Epithelial cell of esophagus (primary cell): ENCODE results near the gene PNP.
"Not testable (repeated sequence)": the region's sequence is repeated elsewhere in the genome, so short reads cannot be mapped to it uniquely, and the experiment has no call there.

Experiments
- DNase-seq: peaks from one replicate; pipeline ENCODE4 v3.0.0; 2010; ENCODE audit warnings: low read depth
- H3K4me3 ChIP-seq: 2 replicates; pipeline ENCODE4 v1.5.1; 2011; ENCODE audit warnings: mild to moderate bottlenecking, low read length, control low read depth
- TF ChIP-seq, protein P1 (sequence below): IDR thresholded peaks from 2 replicates; pipeline ENCODE4 v1.5.1; 2011; ENCODE audit warnings: low read depth, mild to moderate bottlenecking, low read length, control low read depth, inconsistent platforms; ENCODE audit not compliant: insufficient read depth; ENCODE audit errors: missing control alignments

PNP gene

GRCh38 chr14:20438664-20439063 lies 30.5 kb upstream of the PNP start:
- no peak overlapping the region for H3K4me3 ChIP-seq
- TF ChIP-seq, protein P1, sequence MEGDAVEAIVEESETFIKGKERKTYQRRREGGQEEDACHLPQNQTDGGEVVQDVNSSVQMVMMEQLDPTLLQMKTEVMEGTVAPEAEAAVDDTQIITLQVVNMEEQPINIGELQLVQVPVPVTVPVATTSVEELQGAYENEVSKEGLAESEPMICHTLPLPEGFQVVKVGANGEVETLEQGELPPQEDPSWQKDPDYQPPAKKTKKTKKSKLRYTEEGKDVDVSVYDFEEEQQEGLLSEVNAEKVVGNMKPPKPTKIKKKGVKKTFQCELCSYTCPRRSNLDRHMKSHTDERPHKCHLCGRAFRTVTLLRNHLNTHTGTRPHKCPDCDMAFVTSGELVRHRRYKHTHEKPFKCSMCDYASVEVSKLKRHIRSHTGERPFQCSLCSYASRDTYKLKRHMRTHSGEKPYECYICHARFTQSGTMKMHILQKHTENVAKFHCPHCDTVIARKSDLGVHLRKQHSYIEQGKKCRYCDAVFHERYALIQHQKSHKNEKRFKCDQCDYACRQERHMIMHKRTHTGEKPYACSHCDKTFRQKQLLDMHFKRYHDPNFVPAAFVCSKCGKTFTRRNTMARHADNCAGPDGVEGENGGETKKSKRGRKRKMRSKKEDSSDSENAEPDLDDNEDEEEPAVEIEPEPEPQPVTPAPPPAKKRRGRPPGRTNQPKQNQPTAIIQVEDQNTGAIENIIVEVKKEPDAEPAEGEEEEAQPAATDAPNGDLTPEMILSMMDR: no peak
- no peak for DNase-seq

DNA sequence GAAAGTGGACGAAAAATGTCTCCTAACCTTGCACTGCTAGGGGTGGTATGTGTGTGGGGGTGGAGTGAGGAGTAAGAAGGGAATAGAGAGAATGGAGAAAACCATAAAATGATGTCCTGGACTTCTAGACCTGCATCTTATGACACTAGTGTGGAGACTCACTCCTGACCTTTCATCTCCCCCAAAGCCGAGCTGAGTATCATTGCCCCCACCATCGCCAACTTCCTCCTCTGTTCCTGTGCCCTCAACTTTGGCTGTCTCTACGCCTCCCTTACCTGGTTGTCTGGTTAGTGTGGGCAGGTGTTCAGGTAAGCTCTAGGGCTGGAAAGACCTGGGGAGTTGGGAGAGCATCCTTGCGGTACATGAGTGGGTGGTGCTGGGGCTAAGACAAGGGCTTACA lies 28.7 kb upstream of the PNP start:
- TF ChIP-seq, protein P1: no peak
- no peak overlapping the region for H3K4me3 ChIP-seq
- no peak for DNase-seq

DNA sequence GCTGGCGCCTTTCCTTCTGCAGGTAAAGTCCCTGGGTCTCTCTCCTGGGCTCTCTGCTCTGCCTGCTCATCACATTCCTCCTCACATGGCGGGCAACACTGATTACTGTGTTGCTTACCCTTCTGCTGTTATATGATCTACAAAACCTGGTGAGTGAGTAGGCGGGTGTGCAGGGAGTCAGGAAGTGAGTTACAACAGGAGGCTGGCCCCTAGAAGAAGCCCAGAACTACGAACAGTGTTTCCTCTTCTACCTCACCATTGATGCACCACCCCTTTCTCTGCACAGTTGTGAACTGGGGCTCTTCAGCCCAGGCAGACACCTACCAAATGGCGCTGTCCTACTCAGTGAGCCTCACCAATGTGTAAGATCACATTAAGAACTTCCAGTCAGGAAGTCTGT lies 28.3 kb upstream of the PNP start:
- no peak for DNase-seq
- TF ChIP-seq, protein P1: no peak
- no peak overlapping the region for H3K4me3 ChIP-seq

DNA sequence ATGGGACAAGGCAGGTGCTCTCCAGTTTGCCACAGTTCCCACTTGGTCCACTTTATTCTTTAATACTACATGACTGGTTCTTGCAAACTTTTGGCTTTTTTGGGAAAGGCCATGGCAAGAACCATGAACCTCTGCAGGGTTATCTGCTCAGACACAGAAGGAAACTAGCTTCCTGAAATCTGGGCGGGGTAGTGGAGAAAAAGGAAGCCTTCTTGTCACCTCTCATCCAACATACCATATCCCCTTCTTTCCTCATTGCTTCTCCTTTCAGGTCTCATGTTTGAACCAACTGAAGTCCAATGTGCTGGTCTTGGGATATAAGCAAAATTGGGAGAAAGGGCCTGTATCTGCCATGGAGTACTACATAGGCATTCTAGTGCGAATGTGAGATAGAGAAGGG lies 27.7 kb upstream of the PNP start:
- no peak for DNase-seq
- H3K4me3 ChIP-seq: no peak overlapping the region
- TF ChIP-seq, protein P1: no peak

DNA sequence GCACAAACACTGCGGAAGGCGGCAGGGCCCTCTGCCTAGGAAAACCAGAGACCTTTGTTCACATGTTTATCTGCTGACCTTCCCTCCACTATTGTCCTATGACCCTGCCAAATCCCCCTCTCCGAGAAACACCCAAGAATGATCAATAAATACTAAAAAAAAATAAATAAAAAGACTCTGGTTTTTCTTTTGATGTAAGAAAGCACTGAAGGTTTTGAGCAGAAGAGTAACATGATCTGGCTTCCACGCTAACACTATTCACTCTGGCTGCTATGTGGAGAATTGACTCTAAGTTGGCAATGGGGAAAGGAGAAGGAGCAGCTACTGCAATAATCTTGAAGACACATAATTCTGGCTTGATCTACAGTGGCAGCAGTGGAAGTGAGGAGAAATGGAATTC lies 25.6 kb upstream of the PNP start:
- DNase-seq, H3K4me3 ChIP-seq: not testable (repeated sequence)

DNA sequence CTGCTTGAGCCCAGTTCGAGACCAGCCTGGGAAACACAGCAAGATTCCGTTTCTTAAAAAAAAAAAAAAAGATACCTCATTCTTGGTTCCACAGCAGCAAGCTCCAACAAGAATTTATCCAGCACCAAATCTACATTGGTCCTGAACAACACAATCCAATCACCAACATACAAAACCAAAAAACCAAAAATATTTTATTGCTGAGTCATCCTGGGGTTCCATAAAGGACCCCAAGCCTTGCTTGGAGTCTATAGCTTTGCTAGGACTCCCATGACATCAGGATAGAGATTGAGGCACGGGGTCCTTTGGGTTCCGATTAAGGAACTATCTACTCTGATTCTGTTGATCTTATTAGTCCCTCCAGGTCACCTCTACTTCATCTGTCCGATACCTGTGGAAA lies 22.3 kb upstream of the PNP start:
- TF ChIP-seq, protein P1: no peak
- no peak overlapping the region for H3K4me3 ChIP-seq
- DNase-seq: no peak

- not testable (repeated sequence) for H3K4me3 ChIP-seq, DNase-seq
Measured at GRCh38 chr14:20452831-20453230, 16.4 kb upstream of the PNP start.

DNA sequence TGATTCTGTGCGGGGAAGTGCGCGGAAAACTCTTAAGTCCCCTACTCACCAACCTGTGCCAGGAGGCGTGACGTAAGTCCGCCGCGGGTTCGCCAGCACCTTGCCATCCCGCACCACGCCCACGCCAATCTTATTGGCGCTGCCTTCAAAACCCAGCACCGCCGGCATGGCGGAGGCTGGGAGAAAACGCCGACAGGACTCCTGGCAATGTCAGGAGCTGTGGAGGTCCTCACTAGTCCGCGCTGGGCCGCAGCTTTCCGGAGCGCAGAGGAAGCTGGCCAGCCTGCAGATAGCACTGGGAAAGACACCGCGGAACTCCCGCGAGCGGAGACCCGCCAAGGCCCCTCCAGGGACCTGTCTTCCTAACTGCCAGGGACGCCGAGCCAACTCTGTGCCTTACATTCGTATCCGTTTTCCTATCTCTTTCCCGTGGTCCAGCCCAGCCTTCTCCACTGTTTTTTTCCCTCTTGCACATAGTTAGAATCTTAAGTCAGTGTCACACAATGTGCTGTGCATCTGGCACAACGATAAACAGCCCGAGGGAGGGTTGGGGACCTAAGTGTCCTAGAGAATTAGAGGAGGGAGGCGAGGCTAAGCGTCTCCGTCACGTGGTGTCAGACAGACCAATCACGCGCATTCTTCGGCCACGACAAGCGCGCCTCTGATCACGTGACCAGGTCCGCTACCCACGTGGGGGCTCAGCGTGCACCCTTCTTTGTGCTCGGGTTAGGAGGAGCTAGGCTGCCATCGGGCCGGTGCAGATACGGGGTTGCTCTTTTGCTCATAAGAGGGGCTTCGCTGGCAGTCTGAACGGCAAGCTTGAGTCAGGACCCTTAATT lies 14.5 kb upstream of the PNP start, which contains the start of the genes APEX1 and OSGEP:
Gene APEX1, plus strand, starts transcription at position 711 of the 839 bp plus-strand sequence. CDS start 420 bp downstream, outside the sequence.
Gene OSGEP, minus strand, starts transcription at position 297 of the 839 bp plus-strand sequence. Its CDS starts 129 bp downstream, at position 168.
- TF ChIP-seq, protein P1: no peak
- peak; percentile 99 for DNase-seq
- H3K4me3 ChIP-seq: peak within 1 kb of the TSS; percentile 96
